ENCODE results near the gene ZNF319.

The ZNF319 gene

DNA sequence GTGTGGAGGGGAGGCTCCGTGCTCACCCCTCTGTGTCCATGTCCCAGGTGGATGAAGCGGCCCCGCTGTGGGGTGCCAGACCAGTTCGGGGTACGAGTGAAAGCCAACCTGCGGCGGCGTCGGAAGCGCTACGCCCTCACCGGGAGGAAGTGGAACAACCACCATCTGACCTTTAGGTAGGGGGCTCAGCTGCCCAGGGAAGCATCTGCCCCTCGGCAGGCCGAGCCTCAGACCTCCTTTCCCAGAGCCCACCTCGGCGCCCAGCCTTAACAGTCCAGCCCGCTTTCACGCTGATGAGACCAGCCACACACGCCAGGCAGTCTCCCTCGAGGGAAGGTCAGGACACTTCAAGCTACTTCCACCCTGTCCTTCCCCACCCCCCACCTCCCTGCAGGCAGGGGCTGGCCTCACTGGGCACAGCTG lies 37.8 kb upstream of the ZNF319 start:
- no peak overlapping the region for H2AK5ac ChIP-seq (ENCODE audit: low read length)
- no peak overlapping the region for H3K4me3 ChIP-seq (ENCODE audit: low read length)
- peaks cover 10% of the 10 kb centered on the region for H3K36me3 ChIP-seq (ENCODE audit: control insufficient read depth, insufficient read depth, low read length)
- H3K27me3 ChIP-seq (ENCODE audit: insufficient read depth, low read length, poor library complexity): no peaks in the 10 kb centered on the region
- no CpG with 5 or more reads among the region's 20 CpGs for WGBS (ENCODE audit: extremely low coverage, insufficient coverage, low lambda C conversion rate)
- no peak overlapping the region for H2BK5ac ChIP-seq (ENCODE audit: low read length)
- H2BK15ac ChIP-seq (replicated peaks; ENCODE audit: low read depth): no peak overlapping the region
- H2BK120ac ChIP-seq (ENCODE audit: low read depth, low read length): no peak overlapping the region
- H3K56ac ChIP-seq (ENCODE audit: low read length): no peak overlapping the region
- DNase-seq: no peak
- peaks cover 2% of the 10 kb centered on the region for H3K4me1 ChIP-seq (ENCODE audit: control insufficient read depth, low read depth, low read length)
- H4K8ac ChIP-seq (ENCODE audit: low read depth, low read length): no peak overlapping the region
- no peak overlapping the region for H3K23ac ChIP-seq (ENCODE audit: low read length)
- H3K79me1 ChIP-seq (ENCODE audit: low read length): peaks cover 18% of the 10 kb centered on the region
- no peak overlapping the region for H3K27ac ChIP-seq (ENCODE audit: low read depth, low read length)
- no peak overlapping the region for H3K9ac ChIP-seq (ENCODE audit: low read length)
- H3K4me2 ChIP-seq (ENCODE audit: low read length): no peak overlapping the region
- no peak overlapping the region for H3K4ac ChIP-seq (ENCODE audit: low read depth, low read length)
- H4K5ac ChIP-seq (ENCODE audit: low read length): no peak overlapping the region
- H3K18ac ChIP-seq (ENCODE audit: low read length): no peak overlapping the region
- no peaks in the 10 kb centered on the region for H3K79me2 ChIP-seq (ENCODE audit: control insufficient read depth, insufficient read depth, low read length)

DNA sequence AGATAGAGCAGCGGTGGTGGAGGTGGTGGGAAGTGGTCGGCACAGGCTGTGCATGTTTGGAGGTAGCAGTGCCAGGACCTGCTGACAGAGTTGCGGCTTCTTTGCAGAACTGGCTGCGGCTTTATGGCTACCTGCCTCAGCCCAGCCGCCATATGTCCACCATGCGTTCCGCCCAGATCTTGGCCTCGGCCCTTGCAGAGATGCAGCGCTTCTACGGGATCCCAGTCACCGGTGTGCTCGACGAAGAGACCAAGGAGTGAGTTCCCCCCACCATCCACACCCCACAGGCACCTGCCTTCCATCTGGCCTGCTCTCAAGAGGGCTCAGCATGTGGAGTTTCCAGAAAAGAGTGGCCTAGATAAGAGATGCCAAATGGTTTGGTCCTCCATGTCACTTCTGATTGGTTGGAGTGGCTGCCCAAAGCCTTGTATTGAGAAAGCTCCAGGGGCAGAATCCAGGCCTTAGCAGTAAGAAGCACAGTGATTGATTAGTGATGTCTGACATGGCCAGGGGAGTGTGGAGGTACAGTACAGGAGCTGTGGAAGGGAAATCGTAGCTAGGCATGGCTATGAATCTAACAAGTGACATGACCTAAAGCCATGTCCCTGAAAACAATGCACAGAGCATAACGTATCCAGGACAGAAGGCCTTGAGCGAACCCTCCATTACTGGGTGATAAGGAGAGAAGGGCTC lies 37.0 kb upstream of the ZNF319 start:
- Histone ChIP-seq H4K8ac (ENCODE audit: low read depth, low read length) (no peak overlapping the region), H3K18ac (ENCODE audit: low read length) (no peak overlapping the region), H2BK5ac (ENCODE audit: low read length) (no peak overlapping the region), H3K27ac (ENCODE audit: low read depth, low read length) (no peak overlapping the region), H3K9ac (ENCODE audit: low read length) (no peak overlapping the region), H3K4ac (ENCODE audit: low read depth, low read length) (no peak overlapping the region), H3K36me3 (ENCODE audit: control insufficient read depth, insufficient read depth, low read length) (peaks cover 10% of the 10 kb centered on the region), H3K56ac (ENCODE audit: low read length) (no peak overlapping the region), H3K4me2 (ENCODE audit: low read length) (no peak overlapping the region), H3K27me3 (ENCODE audit: insufficient read depth, low read length, poor library complexity) (no peaks in the 10 kb centered on the region), H3K79me1 (ENCODE audit: low read length) (peaks cover 21% of the 10 kb centered on the region), H2BK120ac (ENCODE audit: low read depth, low read length) (no peak overlapping the region), H3K4me3 (ENCODE audit: low read length) (no peak overlapping the region), H2AK5ac (ENCODE audit: low read length) (no peak overlapping the region), H2BK15ac (replicated peaks; ENCODE audit: low read depth) (no peak overlapping the region), H3K79me2 (ENCODE audit: control insufficient read depth, insufficient read depth, low read length) (no peaks in the 10 kb centered on the region), H3K23ac (ENCODE audit: low read length) (no peak overlapping the region), H3K4me1 (ENCODE audit: control insufficient read depth, low read depth, low read length) (peaks cover 6% of the 10 kb centered on the region), H4K5ac (ENCODE audit: low read length) (no peak overlapping the region)
- no CpG with 5 or more reads among the region's 16 CpGs for WGBS (ENCODE audit: extremely low coverage, insufficient coverage, low lambda C conversion rate)
- peak; percentile 32 for DNase-seq

DNA sequence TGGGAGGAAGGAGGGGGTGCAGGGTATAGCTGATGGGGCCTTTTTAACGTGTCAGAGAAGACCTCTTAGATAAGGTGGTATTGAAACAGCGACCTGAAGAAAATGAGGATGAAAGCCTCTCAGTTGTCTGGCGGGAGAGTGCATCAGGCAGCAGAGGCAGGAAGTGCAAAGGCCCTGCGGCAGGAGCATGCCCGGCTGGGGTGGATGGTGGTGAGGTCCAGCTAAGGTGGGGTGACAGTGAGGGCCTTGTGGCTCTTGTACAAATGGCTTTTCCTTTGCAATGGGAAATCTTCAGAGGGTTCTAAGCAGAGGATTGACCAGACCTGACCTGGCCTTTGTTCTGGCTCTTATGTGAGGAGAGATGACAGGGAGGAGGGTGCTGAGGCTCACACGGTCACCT lies 36.5 kb upstream of the ZNF319 start:
- H2BK15ac ChIP-seq (replicated peaks; ENCODE audit: low read depth): no peak overlapping the region
- peaks cover 24% of the 10 kb centered on the region for H3K79me1 ChIP-seq (ENCODE audit: low read length)
- H3K4me3 ChIP-seq (ENCODE audit: low read length): no peak overlapping the region
- no peak overlapping the region for H3K9ac ChIP-seq (ENCODE audit: low read length)
- H3K4ac ChIP-seq (ENCODE audit: low read depth, low read length): no peak overlapping the region
- H3K4me2 ChIP-seq (ENCODE audit: low read length): no peak overlapping the region
- no peak for DNase-seq
- H3K27ac ChIP-seq (ENCODE audit: low read depth, low read length): no peak overlapping the region
- H2AK5ac ChIP-seq (ENCODE audit: low read length): no peak overlapping the region
- H2BK5ac ChIP-seq (ENCODE audit: low read length): no peak overlapping the region
- peaks cover 2% of the 10 kb centered on the region for H3K79me2 ChIP-seq (ENCODE audit: control insufficient read depth, insufficient read depth, low read length)
- H3K27me3 ChIP-seq (ENCODE audit: insufficient read depth, low read length, poor library complexity): no peaks in the 10 kb centered on the region
- no peak overlapping the region for H3K18ac ChIP-seq (ENCODE audit: low read length)
- no peak overlapping the region for H4K5ac ChIP-seq (ENCODE audit: low read length)
- no peak overlapping the region for H3K56ac ChIP-seq (ENCODE audit: low read length)
- H3K36me3 ChIP-seq (ENCODE audit: control insufficient read depth, insufficient read depth, low read length): peaks cover 10% of the 10 kb centered on the region
- H4K8ac ChIP-seq (ENCODE audit: low read depth, low read length): no peak overlapping the region
- WGBS (ENCODE audit: extremely low coverage, insufficient coverage, low lambda C conversion rate): no CpG with 5 or more reads among the region's 6 CpGs
- H3K23ac ChIP-seq (ENCODE audit: low read length): no peak overlapping the region
- peaks cover 11% of the 10 kb centered on the region for H3K4me1 ChIP-seq (ENCODE audit: control insufficient read depth, low read depth, low read length)
- no peak overlapping the region for H2BK120ac ChIP-seq (ENCODE audit: low read depth, low read length)

DNA sequence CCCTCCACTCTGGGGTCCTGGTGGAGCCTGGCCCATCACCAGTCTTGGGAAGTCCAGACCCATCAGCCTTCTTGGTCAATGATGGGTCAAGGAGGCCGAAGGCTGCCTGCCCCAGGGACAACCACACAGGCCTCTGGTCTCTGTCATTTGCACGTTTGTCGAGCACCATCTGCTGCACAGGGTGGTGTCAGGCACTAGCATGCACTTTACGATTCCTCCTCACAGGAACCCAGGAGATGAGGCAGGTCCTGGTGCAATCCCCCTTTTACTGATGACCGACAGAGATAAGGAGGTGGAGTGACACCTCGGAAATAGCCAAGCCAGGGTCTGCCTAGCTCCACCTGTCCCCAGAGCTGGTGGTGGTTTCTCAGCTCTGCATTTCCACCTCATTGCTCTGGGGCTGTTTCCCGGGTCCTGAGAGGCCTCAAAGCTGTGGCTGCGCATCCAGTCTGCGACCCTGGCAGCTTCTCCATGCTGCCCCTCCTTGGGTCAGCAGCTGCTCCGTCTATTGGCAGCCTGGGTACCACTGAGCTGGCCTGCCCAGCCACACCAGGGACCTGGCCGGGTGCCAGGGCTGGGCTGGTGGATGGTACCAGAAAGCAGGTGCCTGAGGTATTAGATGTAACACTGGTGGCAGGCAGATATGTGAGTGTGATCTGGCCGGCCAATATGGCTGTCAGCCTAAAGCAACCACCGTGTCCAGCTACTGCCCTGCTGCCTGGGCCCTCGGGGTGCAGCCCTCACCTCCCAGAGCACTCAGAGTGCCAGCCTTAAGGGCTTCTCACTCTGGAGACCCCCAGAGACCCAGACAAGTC lies 35.1 kb upstream of the ZNF319 start:
- no CpG with 5 or more reads among the region's 14 CpGs for WGBS (ENCODE audit: extremely low coverage, insufficient coverage, low lambda C conversion rate)
- H2BK5ac ChIP-seq (ENCODE audit: low read length): no peak overlapping the region
- no peak overlapping the region for H2BK120ac ChIP-seq (ENCODE audit: low read depth, low read length)
- H3K23ac ChIP-seq (ENCODE audit: low read length): no peak overlapping the region
- H3K27ac ChIP-seq (ENCODE audit: low read depth, low read length): no peak overlapping the region
- peaks cover 7% of the 10 kb centered on the region for H3K36me3 ChIP-seq (ENCODE audit: control insufficient read depth, insufficient read depth, low read length)
- no peak overlapping the region for H2BK15ac ChIP-seq (replicated peaks; ENCODE audit: low read depth)
- no peak overlapping the region for H3K4me3 ChIP-seq (ENCODE audit: low read length)
- no peak overlapping the region for H3K4me2 ChIP-seq (ENCODE audit: low read length)
- peaks cover 24% of the 10 kb centered on the region for H3K79me1 ChIP-seq (ENCODE audit: low read length)
- H2AK5ac ChIP-seq (ENCODE audit: low read length): no peak overlapping the region
- H3K79me2 ChIP-seq (ENCODE audit: control insufficient read depth, insufficient read depth, low read length): peaks cover 3% of the 10 kb centered on the region
- no peaks in the 10 kb centered on the region for H3K27me3 ChIP-seq (ENCODE audit: insufficient read depth, low read length, poor library complexity)
- DNase-seq: no peak
- H3K9ac ChIP-seq (ENCODE audit: low read length): no peak overlapping the region
- no peak overlapping the region for H3K4ac ChIP-seq (ENCODE audit: low read depth, low read length)
- H4K5ac ChIP-seq (ENCODE audit: low read length): no peak overlapping the region
- H3K56ac ChIP-seq (ENCODE audit: low read length): no peak overlapping the region
- peaks cover 11% of the 10 kb centered on the region for H3K4me1 ChIP-seq (ENCODE audit: control insufficient read depth, low read depth, low read length)
- H4K8ac ChIP-seq (ENCODE audit: low read depth, low read length): no peak overlapping the region
- H3K18ac ChIP-seq (ENCODE audit: low read length): no peak overlapping the region

DNA sequence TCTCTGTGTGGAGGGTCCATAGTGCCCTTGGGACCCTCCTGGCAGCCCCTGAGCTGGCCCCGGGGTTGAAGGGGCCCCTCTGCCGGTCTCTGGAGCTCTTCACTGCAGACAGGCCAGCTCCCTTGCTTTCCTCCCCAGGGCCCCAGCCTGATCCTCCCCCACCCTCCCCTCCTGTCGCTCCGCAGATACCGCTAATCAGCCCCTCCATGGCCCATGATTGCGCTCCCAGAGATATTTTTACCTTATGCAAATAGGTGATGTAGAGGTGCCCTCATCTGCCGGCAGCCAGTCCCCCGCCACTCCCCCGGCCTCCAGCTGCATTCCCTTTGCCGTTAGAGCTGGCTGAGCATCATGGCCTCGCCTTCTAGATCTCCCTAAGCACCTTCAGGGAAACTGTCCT lies 34.3 kb upstream of the ZNF319 start:
- Histone ChIP-seq H2BK15ac (replicated peaks; ENCODE audit: low read depth) (no peak overlapping the region), H2BK5ac (ENCODE audit: low read length) (no peak overlapping the region), H3K4me3 (ENCODE audit: low read length) (no peak overlapping the region)

More for the DNA sequence above, 34.3 kb upstream of the ZNF319 start:
- no peak overlapping the region for H3K23ac ChIP-seq (ENCODE audit: low read length)
- peaks cover 11% of the 10 kb centered on the region for H3K4me1 ChIP-seq (ENCODE audit: control insufficient read depth, low read depth, low read length)
- H4K8ac ChIP-seq (ENCODE audit: low read depth, low read length): no peak overlapping the region
- H3K27me3 ChIP-seq (ENCODE audit: insufficient read depth, low read length, poor library complexity): no peaks in the 10 kb centered on the region
- no peak overlapping the region for H3K27ac ChIP-seq (ENCODE audit: low read depth, low read length)
- peaks cover 31% of the 10 kb centered on the region for H3K79me1 ChIP-seq (ENCODE audit: low read length)
- H3K36me3 ChIP-seq (ENCODE audit: control insufficient read depth, insufficient read depth, low read length): peaks cover 2% of the 10 kb centered on the region
- H3K4me2 ChIP-seq (ENCODE audit: low read length): no peak overlapping the region
- H3K18ac ChIP-seq (ENCODE audit: low read length): no peak overlapping the region
- peak overlapping the region; percentile 25 for H3K56ac ChIP-seq (ENCODE audit: low read length)
- peaks cover 10% of the 10 kb centered on the region for H3K79me2 ChIP-seq (ENCODE audit: control insufficient read depth, insufficient read depth, low read length)
- no CpG with 5 or more reads among the region's 11 CpGs for WGBS (ENCODE audit: extremely low coverage, insufficient coverage, low lambda C conversion rate)
- H4K5ac ChIP-seq (ENCODE audit: low read length): no peak overlapping the region
- H3K4ac ChIP-seq (ENCODE audit: low read depth, low read length): no peak overlapping the region
- DNase-seq: no peak
- H2BK120ac ChIP-seq (ENCODE audit: low read depth, low read length): no peak overlapping the region
- H2AK5ac ChIP-seq (ENCODE audit: low read length): no peak overlapping the region
- no peak overlapping the region for H3K9ac ChIP-seq (ENCODE audit: low read length)
